AG20443 (cell line): Measurements from ENCODE around the gene WDPCP.
A peak's percentile ranks its signal among the peaks of the same experiment; 100 is the strongest.
"Not testable (repeated sequence)": the region's sequence is repeated elsewhere in the genome, so short reads cannot be mapped to it uniquely, and the experiment has no call there.

Experiments
- DNase-seq: peaks from one replicate; pipeline ENCODE4 v3.0.0; 2012; ENCODE audit warnings: low spot score, mixed read lengths

Gene WDPCP

GRCh38 chr2:63242747-63243146 lies 345.5 kb downstream of the WDPCP start:
- DNase-seq, result no peak

GRCh38 chr2:63225964-63226686 lies 362.2 kb downstream of the WDPCP start:
- DNase-seq, result no peak

- no peak for DNase-seq
Measured at GRCh38 chr2:63218800-63219526, 369.3 kb downstream of the WDPCP start.

- DNase-seq, result no peak
Measured at GRCh38 chr2:63195310-63195709, 393.0 kb downstream of the WDPCP start.

GRCh38 chr2:63194175-63194574 lies 394.1 kb downstream of the WDPCP start:
- DNase-seq, result no peak

GRCh38 chr2:63192889-63193774 lies 395.1 kb downstream of the WDPCP start:
- no peak for DNase-seq

- no peak for DNase-seq
Measured at GRCh38 chr2:63192169-63192888, 395.9 kb downstream of the WDPCP start.

GRCh38 chr2:63189026-63189425 lies 399.3 kb downstream of the WDPCP start:
- peak; percentile 38 for DNase-seq

- no peak for DNase-seq
Measured at GRCh38 chr2:63186331-63186730, 401.9 kb downstream of the WDPCP start.

GRCh38 chr2:63163161-63163820 lies 425.0 kb downstream of the WDPCP start:
- no peak for DNase-seq

GRCh38 chr2:63159262-63159661 lies 429.0 kb downstream of the WDPCP start:
- DNase-seq, result no peak

GRCh38 chr2:63136683-63137082 lies 451.6 kb downstream of the WDPCP start:
- DNase-seq, result not testable (repeated sequence)

- no peak for DNase-seq
Measured at GRCh38 chr2:63132020-63132419, 456.3 kb downstream of the WDPCP start.

- no peak for DNase-seq
Measured at GRCh38 chr2:63131196-63131595, 457.1 kb downstream of the WDPCP start.

- DNase-seq, result no peak
Measured at GRCh38 chr2:63127594-63127993, 460.7 kb downstream of the WDPCP start.

GRCh38 chr2:63124850-63125249 lies 463.4 kb downstream of the WDPCP start:
- no peak for DNase-seq

- DNase-seq, result no peak
Measured at GRCh38 chr2:63124218-63124617, 464.1 kb downstream of the WDPCP start.

GRCh38 chr2:63122921-63123320 lies 465.4 kb downstream of the WDPCP start:
- DNase-seq, result no peak

GRCh38 chr2:63121055-63121834 lies 467.0 kb downstream of the WDPCP start:
- DNase-seq, result no peak

GRCh38 chr2:63118821-63119220 lies 469.5 kb downstream of the WDPCP start:
- no peak for DNase-seq

GRCh38 chr2:63104482-63104881 lies 483.8 kb downstream of the WDPCP start:
- no peak for DNase-seq
